ENCODE measurements around the gene IL1RAPL1.

The IL1RAPL1 gene

DNA sequence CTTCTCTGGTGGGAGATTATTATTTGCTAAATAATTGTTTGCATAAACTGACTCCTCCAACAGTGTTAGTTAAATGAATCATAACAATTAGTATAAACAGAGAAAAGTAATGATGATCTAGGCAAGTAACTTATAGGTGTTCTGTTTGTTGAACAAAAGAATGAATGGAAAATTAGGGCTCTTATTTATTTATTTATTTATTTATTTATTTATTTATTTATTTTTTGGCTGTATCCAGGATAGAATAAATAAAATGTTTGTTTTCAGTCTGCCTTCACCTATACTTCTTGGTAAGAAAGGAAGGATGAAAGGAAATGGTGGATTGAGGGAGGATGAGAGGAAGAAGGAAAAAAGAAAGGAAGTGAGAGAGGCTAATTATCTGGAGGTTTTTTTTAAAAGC lies 1066.5 kb downstream of the IL1RAPL1 start:
- H3K9me3 ChIP-seq (ENCODE audit: control insufficient read depth in 2 of 2, low read length in 2 of 2), result no peaks in the 10 kb centered on the region
- H3K27me3 ChIP-seq (ENCODE audit: control insufficient read depth in 1 of 2, insufficient read depth in 2 of 2, low read length in 2 of 2), result no peaks in the 10 kb centered on the region
- H3K4me3 ChIP-seq (ENCODE audit: low read length in 2 of 2), result no peak overlapping the region
- no peaks in the 10 kb centered on the region for H3K4me1 ChIP-seq (ENCODE audit: control insufficient read depth, insufficient read depth, low read length)
- H3K9ac ChIP-seq (ENCODE audit: low read length in 2 of 2), result no peak overlapping the region
- H3K27ac ChIP-seq (ENCODE audit: low read length), result no peak overlapping the region
- H3K36me3 ChIP-seq (ENCODE audit: control insufficient read depth in 2 of 2, insufficient read depth in 2 of 2, low read length in 2 of 2), result no peaks in the 10 kb centered on the region

DNA sequence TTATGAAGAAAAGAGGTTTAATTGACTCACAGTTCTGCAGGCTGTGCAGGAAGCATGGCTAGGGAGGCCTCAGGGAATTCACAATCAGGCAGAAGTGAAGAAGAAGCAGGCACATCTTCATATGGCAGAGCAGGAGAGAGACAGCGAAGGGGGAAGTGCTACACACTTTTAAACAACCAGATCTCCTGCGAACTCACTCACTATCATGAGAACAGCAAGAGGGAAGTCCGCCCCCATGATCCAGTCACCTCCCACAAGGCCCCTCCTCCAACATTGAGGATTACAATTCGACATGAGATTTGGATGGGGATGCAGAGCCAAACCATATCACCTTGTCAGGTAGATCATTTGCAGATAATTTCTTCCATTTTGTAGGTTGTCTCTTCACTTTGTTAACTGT lies 1072.7 kb downstream of the IL1RAPL1 start:
- Histone ChIP-seq H3K27ac (ENCODE audit: low read length) (no peak overlapping the region), H3K4me1 (ENCODE audit: control insufficient read depth, insufficient read depth, low read length) (no peaks in the 10 kb centered on the region)

DNA sequence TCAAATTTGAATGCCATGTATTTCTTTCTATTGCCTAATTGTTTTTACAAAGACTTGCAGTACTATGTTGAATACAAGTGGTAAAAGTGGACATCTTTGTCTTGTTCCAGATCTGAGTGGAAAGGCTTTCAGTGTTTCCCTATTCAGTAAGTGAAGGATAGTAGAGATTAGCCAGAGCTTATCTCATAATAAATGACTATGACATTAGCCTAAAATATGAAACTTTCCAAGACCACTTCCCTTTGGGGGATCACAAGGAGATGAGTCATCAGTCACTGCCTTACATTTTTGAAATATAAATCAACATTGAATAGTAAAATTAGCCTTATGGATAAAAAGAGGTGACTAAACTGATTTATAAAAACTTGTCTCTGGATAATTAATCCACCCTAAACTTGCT lies 1074.0 kb downstream of the IL1RAPL1 start:
- Histone ChIP-seq H3K4me3 (ENCODE audit: low read length in 2 of 2) (no peak overlapping the region), H3K27me3 (ENCODE audit: control insufficient read depth in 1 of 2, insufficient read depth in 2 of 2, low read length in 2 of 2) (no peaks in the 10 kb centered on the region), H3K36me3 (ENCODE audit: control insufficient read depth in 2 of 2, insufficient read depth in 2 of 2, low read length in 2 of 2) (no peaks in the 10 kb centered on the region), H3K9me3 (ENCODE audit: control insufficient read depth in 2 of 2, low read length in 2 of 2) (no peaks in the 10 kb centered on the region), H3K9ac (ENCODE audit: low read length in 2 of 2) (no peak overlapping the region), H3K4me1 (ENCODE audit: control insufficient read depth, insufficient read depth, low read length) (no peaks in the 10 kb centered on the region), H3K27ac (ENCODE audit: low read length) (no peak overlapping the region)

More for the DNA sequence above, 1072.7 kb downstream of the IL1RAPL1 start:
- Histone ChIP-seq H3K9ac (ENCODE audit: low read length in 2 of 2) (no peak overlapping the region), H3K9me3 (ENCODE audit: control insufficient read depth in 2 of 2, low read length in 2 of 2) (no peaks in the 10 kb centered on the region), H3K36me3 (ENCODE audit: control insufficient read depth in 2 of 2, insufficient read depth in 2 of 2, low read length in 2 of 2) (no peaks in the 10 kb centered on the region), H3K4me3 (ENCODE audit: low read length in 2 of 2) (no peak overlapping the region), H3K27me3 (ENCODE audit: control insufficient read depth in 1 of 2, insufficient read depth in 2 of 2, low read length in 2 of 2) (no peaks in the 10 kb centered on the region)

DNA sequence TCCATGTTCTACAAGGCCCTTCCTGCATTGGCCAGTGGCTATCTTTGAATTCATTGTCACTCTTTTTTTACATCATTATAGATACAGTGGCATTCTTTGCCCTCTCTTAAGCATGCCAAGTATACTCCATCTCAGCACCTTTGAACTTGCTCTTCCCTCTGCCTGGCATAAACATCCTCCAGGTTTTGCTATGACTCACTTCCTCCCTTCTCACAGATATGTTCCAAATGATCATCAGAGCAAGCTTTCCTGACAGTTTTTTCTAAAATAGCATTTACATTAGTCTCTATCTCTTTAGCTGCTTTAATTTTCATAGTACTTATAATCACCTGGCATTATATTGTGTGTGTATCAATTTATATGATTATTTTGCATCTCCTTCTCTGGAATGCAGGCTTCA lies 1074.9 kb downstream of the IL1RAPL1 start:
- H3K27ac ChIP-seq (ENCODE audit: low read length), result no peak overlapping the region
- H3K4me1 ChIP-seq (ENCODE audit: control insufficient read depth, insufficient read depth, low read length), result no peaks in the 10 kb centered on the region
- H3K9ac ChIP-seq (ENCODE audit: low read length in 2 of 2), result no peak overlapping the region
- no peaks in the 10 kb centered on the region for H3K27me3 ChIP-seq (ENCODE audit: control insufficient read depth in 1 of 2, insufficient read depth in 2 of 2, low read length in 2 of 2)
- no peak overlapping the region for H3K4me3 ChIP-seq (ENCODE audit: low read length in 2 of 2)
- H3K9me3 ChIP-seq (ENCODE audit: control insufficient read depth in 2 of 2, low read length in 2 of 2), result no peaks in the 10 kb centered on the region
- H3K36me3 ChIP-seq (ENCODE audit: control insufficient read depth in 2 of 2, insufficient read depth in 2 of 2, low read length in 2 of 2), result no peaks in the 10 kb centered on the region

DNA sequence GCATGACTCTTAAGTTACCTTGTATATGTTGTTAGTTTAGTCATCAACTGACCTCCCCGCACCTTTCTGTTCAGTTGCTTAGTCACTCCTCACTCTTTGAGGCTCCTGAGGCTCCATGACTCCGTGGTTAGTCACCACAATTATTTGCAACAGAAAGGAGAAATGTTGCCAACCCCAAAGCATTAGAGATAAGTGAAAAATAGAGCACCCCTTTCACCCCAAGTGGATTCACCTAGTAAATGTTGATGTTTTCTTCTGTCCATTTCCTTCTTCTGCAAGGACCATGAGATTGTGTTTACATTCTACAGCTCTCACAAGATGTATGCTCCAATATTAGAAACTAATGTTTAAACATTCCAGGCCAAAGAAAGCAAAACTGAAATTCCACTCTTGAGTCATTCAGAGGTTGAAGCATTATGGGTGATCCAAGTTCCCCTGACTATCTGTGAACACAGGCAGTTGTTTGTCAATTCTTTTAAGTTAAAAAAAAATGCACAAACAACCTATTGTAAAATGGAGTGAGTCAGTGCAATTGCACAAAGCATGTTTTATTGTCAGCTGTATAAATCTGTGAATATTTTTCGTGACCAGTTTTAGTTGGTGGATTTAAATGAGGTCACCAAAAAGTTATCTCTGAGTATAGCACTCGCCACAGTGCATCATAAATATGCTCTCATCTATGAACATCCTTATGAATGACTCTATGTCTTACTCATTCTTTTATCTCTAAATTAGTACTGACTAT lies 1075.7 kb downstream of the IL1RAPL1 start:
- Histone ChIP-seq H3K27me3 (ENCODE audit: control insufficient read depth in 1 of 2, insufficient read depth in 2 of 2, low read length in 2 of 2) (no peaks in the 10 kb centered on the region), H3K36me3 (ENCODE audit: control insufficient read depth in 2 of 2, insufficient read depth in 2 of 2, low read length in 2 of 2) (no peaks in the 10 kb centered on the region), H3K9ac (ENCODE audit: low read length in 2 of 2) (no peak overlapping the region), H3K27ac (ENCODE audit: low read length) (no peak overlapping the region), H3K9me3 (ENCODE audit: control insufficient read depth in 2 of 2, low read length in 2 of 2) (no peaks in the 10 kb centered on the region), H3K4me1 (ENCODE audit: control insufficient read depth, insufficient read depth, low read length) (no peaks in the 10 kb centered on the region), H3K4me3 (ENCODE audit: low read length in 2 of 2) (no peak overlapping the region)

DNA sequence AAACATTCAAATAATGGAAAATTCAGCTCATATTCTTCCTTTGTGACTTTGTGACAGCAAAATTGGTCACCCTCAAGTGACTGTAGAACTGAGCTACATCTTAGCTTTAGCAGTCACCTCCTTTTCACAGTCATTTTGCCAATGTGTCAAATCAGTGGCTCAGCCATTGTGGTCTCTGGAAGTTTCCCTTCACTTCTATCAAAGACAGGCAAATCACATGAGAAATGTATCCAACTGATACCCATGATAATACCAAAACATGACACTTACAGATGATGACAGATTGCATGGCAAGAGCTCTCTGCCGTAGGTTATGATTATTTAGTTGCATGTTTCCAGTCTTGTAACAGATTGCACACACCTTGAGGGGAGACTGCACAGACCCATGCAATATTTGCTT lies 1078.3 kb downstream of the IL1RAPL1 start:
- no peak overlapping the region for H3K27ac ChIP-seq (ENCODE audit: low read length)
- no peaks in the 10 kb centered on the region for H3K36me3 ChIP-seq (ENCODE audit: control insufficient read depth in 2 of 2, insufficient read depth in 2 of 2, low read length in 2 of 2)
- H3K9ac ChIP-seq (ENCODE audit: low read length in 2 of 2), result no peak overlapping the region
- no peaks in the 10 kb centered on the region for H3K4me1 ChIP-seq (ENCODE audit: control insufficient read depth, insufficient read depth, low read length)
- H3K9me3 ChIP-seq (ENCODE audit: control insufficient read depth in 2 of 2, low read length in 2 of 2), result no peaks in the 10 kb centered on the region
- H3K27me3 ChIP-seq (ENCODE audit: control insufficient read depth in 1 of 2, insufficient read depth in 2 of 2, low read length in 2 of 2), result no peaks in the 10 kb centered on the region
- H3K4me3 ChIP-seq (ENCODE audit: low read length in 2 of 2), result no peak overlapping the region

DNA sequence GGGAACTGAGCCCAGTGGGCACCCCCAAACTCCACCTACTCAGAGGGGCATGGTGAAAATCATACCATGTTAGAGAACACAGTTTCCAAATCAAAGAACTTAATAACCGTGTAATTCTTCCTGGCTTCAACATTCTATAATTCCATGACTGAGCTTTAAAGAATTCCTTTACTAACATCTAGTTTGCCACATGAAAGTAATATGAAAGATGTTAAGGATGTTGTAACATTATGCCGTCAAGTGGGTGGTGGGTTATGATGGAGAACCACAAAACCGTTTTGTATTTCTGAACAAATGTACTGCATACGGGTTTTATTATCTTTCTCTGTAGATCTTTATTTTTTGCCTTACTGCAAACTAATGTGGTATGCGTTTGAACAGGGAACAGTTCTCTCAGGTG lies 1079.1 kb downstream of the IL1RAPL1 start:
- no peak overlapping the region for H3K27ac ChIP-seq (ENCODE audit: low read length)
- H3K9me3 ChIP-seq (ENCODE audit: control insufficient read depth in 2 of 2, low read length in 2 of 2), result no peaks in the 10 kb centered on the region
- no peak overlapping the region for H3K4me3 ChIP-seq (ENCODE audit: low read length in 2 of 2)
- no peaks in the 10 kb centered on the region for H3K36me3 ChIP-seq (ENCODE audit: control insufficient read depth in 2 of 2, insufficient read depth in 2 of 2, low read length in 2 of 2)
- H3K27me3 ChIP-seq (ENCODE audit: control insufficient read depth in 1 of 2, insufficient read depth in 2 of 2, low read length in 2 of 2), result no peaks in the 10 kb centered on the region
- no peaks in the 10 kb centered on the region for H3K4me1 ChIP-seq (ENCODE audit: control insufficient read depth, insufficient read depth, low read length)
- H3K9ac ChIP-seq (ENCODE audit: low read length in 2 of 2), result no peak overlapping the region

DNA sequence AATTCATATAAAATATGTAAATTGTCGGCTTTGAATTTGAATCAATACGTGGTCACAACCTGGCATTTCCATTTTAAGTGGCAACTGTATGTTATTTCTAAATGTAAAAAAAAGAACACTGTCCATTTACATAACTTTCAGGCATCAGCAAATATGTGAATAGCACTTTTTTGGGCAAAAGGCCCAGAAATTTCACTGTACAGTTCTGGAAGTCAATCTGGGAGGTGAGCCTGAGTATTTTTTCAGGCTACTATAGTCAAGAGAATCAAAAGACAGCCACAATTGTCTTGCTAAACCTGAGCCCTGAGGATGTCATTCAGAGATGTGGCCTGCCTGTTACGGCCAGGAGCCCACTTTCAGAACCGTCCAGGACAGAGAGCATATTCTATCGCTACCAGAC lies 1084.2 kb downstream of the IL1RAPL1 start:
- H3K36me3 ChIP-seq (ENCODE audit: control insufficient read depth in 2 of 2, insufficient read depth in 2 of 2, low read length in 2 of 2), result no peaks in the 10 kb centered on the region
- no peak overlapping the region for H3K9ac ChIP-seq (ENCODE audit: low read length in 2 of 2)
- no peaks in the 10 kb centered on the region for H3K9me3 ChIP-seq (ENCODE audit: control insufficient read depth in 2 of 2, low read length in 2 of 2)
- no peak overlapping the region for H3K4me3 ChIP-seq (ENCODE audit: low read length in 2 of 2)
- H3K27me3 ChIP-seq (ENCODE audit: control insufficient read depth in 1 of 2, insufficient read depth in 2 of 2, low read length in 2 of 2), result no peaks in the 10 kb centered on the region
- H3K27ac ChIP-seq (ENCODE audit: low read length), result no peak overlapping the region
- no peaks in the 10 kb centered on the region for H3K4me1 ChIP-seq (ENCODE audit: control insufficient read depth, insufficient read depth, low read length)

DNA sequence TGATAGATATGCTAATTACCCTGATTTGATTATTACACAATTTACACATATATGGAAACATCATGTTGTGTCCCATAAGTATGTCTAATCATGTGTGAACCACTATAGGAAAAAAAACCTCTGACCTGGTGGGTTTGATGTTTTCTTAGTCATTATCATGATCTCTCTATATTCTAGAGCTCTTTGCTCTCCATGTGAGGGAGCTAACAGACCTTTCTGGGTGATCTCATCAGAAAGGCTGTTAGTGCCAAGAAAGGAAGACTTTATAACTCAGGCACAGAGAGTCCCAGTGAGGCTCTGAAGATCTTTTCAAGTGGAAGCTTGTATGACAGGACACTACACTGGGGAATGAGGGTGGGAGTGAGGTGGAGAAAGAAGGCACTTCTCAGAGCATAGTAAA lies 1100.4 kb downstream of the IL1RAPL1 start:
- Histone ChIP-seq H3K9me3 (ENCODE audit: control insufficient read depth in 2 of 2, low read length in 2 of 2) (no peaks in the 10 kb centered on the region), H3K4me1 (ENCODE audit: control insufficient read depth, insufficient read depth, low read length) (no peaks in the 10 kb centered on the region)

DNA sequence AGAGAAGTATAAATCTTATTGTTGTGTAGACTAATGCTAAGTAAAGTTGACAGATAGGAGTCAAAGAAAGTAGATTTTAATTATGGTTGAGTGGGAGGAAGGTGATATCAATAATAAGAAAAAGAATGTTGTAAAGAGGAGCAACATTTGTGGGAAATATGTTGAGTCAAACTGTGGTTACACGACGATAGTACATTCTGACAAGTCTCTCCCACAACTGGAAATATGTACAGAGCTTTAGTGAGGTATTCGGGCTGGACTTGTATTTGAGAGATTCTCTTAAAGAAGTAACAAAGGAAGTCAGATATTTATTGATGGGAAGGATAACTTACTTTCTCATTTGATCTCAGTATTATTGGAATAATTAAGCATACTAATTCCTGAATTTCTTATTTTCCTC lies 1102.8 kb downstream of the IL1RAPL1 start:
- Histone ChIP-seq H3K4me1 (ENCODE audit: control insufficient read depth, insufficient read depth, low read length) (no peaks in the 10 kb centered on the region), H3K27me3 (ENCODE audit: control insufficient read depth in 1 of 2, insufficient read depth in 2 of 2, low read length in 2 of 2) (no peaks in the 10 kb centered on the region), H3K9ac (ENCODE audit: low read length in 2 of 2) (no peak overlapping the region), H3K27ac (ENCODE audit: low read length) (no peak overlapping the region), H3K36me3 (ENCODE audit: control insufficient read depth in 2 of 2, insufficient read depth in 2 of 2, low read length in 2 of 2) (no peaks in the 10 kb centered on the region), H3K4me3 (ENCODE audit: low read length in 2 of 2) (no peak overlapping the region), H3K9me3 (ENCODE audit: control insufficient read depth in 2 of 2, low read length in 2 of 2) (no peaks in the 10 kb centered on the region)

More for the DNA sequence above, 1100.4 kb downstream of the IL1RAPL1 start:
- no peak overlapping the region for H3K27ac ChIP-seq (ENCODE audit: low read length)
- H3K27me3 ChIP-seq (ENCODE audit: control insufficient read depth in 1 of 2, insufficient read depth in 2 of 2, low read length in 2 of 2), result no peaks in the 10 kb centered on the region
- no peaks in the 10 kb centered on the region for H3K36me3 ChIP-seq (ENCODE audit: control insufficient read depth in 2 of 2, insufficient read depth in 2 of 2, low read length in 2 of 2)
- no peak overlapping the region for H3K9ac ChIP-seq (ENCODE audit: low read length in 2 of 2)
- no peak overlapping the region for H3K4me3 ChIP-seq (ENCODE audit: low read length in 2 of 2)

DNA sequence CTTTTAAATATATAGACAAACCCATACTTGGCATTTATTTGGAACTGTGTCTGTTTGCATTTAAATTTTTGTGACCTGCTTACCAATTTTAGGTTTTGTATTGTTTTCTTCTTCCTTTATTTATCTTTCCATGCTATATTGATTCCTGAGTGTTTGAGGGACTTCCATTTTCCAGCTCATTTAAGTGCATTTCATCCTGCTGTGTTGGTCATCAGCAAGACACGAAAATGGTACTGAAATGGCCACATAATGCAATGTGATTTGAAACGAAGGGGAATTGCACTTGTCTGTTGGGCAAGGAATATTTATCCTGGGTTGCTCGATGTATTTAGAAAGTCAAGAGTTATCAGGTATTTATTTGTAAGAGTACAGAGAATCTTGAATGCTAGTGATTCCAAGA lies 1103.8 kb downstream of the IL1RAPL1 start:
- Histone ChIP-seq H3K9me3 (ENCODE audit: control insufficient read depth in 2 of 2, low read length in 2 of 2) (no peaks in the 10 kb centered on the region), H3K36me3 (ENCODE audit: control insufficient read depth in 2 of 2, insufficient read depth in 2 of 2, low read length in 2 of 2) (no peaks in the 10 kb centered on the region), H3K27me3 (ENCODE audit: control insufficient read depth in 1 of 2, insufficient read depth in 2 of 2, low read length in 2 of 2) (no peaks in the 10 kb centered on the region), H3K4me3 (ENCODE audit: low read length in 2 of 2) (no peak overlapping the region), H3K4me1 (ENCODE audit: control insufficient read depth, insufficient read depth, low read length) (no peaks in the 10 kb centered on the region), H3K27ac (ENCODE audit: low read length) (no peak overlapping the region), H3K9ac (ENCODE audit: low read length in 2 of 2) (no peak overlapping the region)

All from stomach smooth muscle (tissue), 2 donors.